ENCODE data around the gene FGFR3.

- TF ChIP-seq EP300 (IDR thresholded peaks at IDR 0.05; ENCODE audit: borderline replicate concordance in 1 of 2, low read depth in 2 of 2, low read length in 2 of 2) (no peak), SIN3A (conservative IDR thresholded peaks at IDR 0.05 in 1 of 2, IDR thresholded peaks at IDR 0.05 in 1 of 2; ENCODE audit: low read depth in 1 of 2, low read length in 2 of 2) (no peak), CTCF (IDR thresholded peaks at IDR 0.05; ENCODE audit: control extremely low read depth in 1 of 3, insufficient read depth in 1 of 3, low read depth in 1 of 3, low read length in 3 of 3) (no peak), YY1 (IDR thresholded peaks at IDR 0.05; ENCODE audit: low read depth, low read length) (no peak), EZH2 (IDR thresholded peaks at IDR 0.05; ENCODE audit: low read depth, low read length, severe bottlenecking) (no peak), HDAC2 (IDR thresholded peaks at IDR 0.05; ENCODE audit: borderline replicate concordance in 1 of 2, low read depth in 2 of 2, low read length in 2 of 2) (no peak), ATF2 (IDR thresholded peaks at IDR 0.05; ENCODE audit: low read length) (no peak), BRCA1 (IDR thresholded peaks at IDR 0.05; ENCODE audit: low read depth, low read length) (no peak), MAX (IDR thresholded peaks at IDR 0.05) (no peak), ATF3 (IDR thresholded peaks at IDR 0.05; ENCODE audit: insufficient read depth, low read depth, low read length) (no peak), CHD2 (IDR thresholded peaks at IDR 0.05; ENCODE audit: low read length) (no peak), CEBPB (IDR thresholded peaks at IDR 0.05; ENCODE audit: low read depth, low read length) (no peak), POLR2AphosphoS5 (IDR thresholded peaks at IDR 0.05; ENCODE audit: low read depth, low read length) (no peak), RBBP5 (IDR thresholded peaks at IDR 0.05; ENCODE audit: borderline replicate concordance, low read depth, low read length) (no peak)
These were observed 15.3 kb downstream of the FGFR3 start for GRCh38 chr4:1808396-1808795.

Measured in H1 (cell line).